Stomach (tissue), 4 donors: ENCODE measurements around the gene PRDM16.

Source experiments
- POLR2A ChIP-seq, 4 donors: fragments of 450-650 bp; IDR thresholded peaks; one replicate each; pipeline ENCODE4 v1.6.1; 2016; ENCODE audit warnings: antibody characterized with exemption in 4 of 4, control low read depth in 2 of 4, mild to moderate bottlenecking in 1 of 4, moderate library complexity in 1 of 4
- POLR2AphosphoS5 ChIP-seq, 3 donors: sonication (generic); formaldehyde crosslinking; IDR thresholded peaks; one replicate each; pipeline ENCODE4 v1.6.1; 2016; ENCODE audit warnings: antibody characterized with exemption in 3 of 3
- TF ChIP-seq, protein P1 (sequence below), 7 experiments: fragments of 450-650 bp in 4 of 7; fragments of 200-600 bp in 3 of 7; sonication (generic) in 3 of 7; IDR thresholded peaks; one replicate each; pipeline ENCODE4 v1.5.1; 2016 to 2019; ENCODE audit warnings: antibody characterized with exemption in 7 of 7, control low read depth in 2 of 7, mild to moderate bottlenecking in 1 of 7

DNA sequence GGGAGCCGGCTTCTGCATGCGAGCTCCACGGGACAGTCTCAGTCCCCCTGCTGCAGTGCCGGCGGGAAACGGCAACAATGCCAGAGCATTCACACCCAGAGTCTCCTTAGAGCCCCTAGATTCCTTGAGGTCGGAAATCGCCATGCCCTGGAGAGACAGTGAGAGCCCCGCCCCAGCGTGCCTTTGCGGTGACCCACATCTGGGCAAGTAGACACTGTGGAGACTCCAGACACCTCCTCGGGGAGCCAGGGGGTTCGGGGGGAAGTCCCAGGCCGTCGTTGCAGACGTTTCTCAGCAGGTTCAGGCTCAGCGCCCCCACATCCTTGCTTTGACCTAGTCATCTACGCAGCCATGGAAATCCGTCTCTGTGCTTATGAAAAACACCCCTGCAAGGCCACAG is 304.2 kb downstream of the PRDM16 start:
- TF ChIP-seq, protein P1, sequence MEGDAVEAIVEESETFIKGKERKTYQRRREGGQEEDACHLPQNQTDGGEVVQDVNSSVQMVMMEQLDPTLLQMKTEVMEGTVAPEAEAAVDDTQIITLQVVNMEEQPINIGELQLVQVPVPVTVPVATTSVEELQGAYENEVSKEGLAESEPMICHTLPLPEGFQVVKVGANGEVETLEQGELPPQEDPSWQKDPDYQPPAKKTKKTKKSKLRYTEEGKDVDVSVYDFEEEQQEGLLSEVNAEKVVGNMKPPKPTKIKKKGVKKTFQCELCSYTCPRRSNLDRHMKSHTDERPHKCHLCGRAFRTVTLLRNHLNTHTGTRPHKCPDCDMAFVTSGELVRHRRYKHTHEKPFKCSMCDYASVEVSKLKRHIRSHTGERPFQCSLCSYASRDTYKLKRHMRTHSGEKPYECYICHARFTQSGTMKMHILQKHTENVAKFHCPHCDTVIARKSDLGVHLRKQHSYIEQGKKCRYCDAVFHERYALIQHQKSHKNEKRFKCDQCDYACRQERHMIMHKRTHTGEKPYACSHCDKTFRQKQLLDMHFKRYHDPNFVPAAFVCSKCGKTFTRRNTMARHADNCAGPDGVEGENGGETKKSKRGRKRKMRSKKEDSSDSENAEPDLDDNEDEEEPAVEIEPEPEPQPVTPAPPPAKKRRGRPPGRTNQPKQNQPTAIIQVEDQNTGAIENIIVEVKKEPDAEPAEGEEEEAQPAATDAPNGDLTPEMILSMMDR (IDR thresholded peaks at IDR 0.05): no peak
- TF ChIP-seq POLR2A (IDR thresholded peaks at IDR 0.05) (no peak), POLR2AphosphoS5 (IDR thresholded peaks at IDR 0.05) (no peak)
